GM12874 (cell line): Measurements from ENCODE around the gene JAG2.

Experiments
- TF ChIP-seq, protein P1 (sequence below): IDR thresholded peaks from 2 replicates; pipeline ENCODE4 v1.5.1; 2011; ENCODE audit warnings: low read depth, mild to moderate bottlenecking, control low read depth, low read length, moderate library complexity; ENCODE audit not compliant: insufficient read depth

Gene JAG2

DNA sequence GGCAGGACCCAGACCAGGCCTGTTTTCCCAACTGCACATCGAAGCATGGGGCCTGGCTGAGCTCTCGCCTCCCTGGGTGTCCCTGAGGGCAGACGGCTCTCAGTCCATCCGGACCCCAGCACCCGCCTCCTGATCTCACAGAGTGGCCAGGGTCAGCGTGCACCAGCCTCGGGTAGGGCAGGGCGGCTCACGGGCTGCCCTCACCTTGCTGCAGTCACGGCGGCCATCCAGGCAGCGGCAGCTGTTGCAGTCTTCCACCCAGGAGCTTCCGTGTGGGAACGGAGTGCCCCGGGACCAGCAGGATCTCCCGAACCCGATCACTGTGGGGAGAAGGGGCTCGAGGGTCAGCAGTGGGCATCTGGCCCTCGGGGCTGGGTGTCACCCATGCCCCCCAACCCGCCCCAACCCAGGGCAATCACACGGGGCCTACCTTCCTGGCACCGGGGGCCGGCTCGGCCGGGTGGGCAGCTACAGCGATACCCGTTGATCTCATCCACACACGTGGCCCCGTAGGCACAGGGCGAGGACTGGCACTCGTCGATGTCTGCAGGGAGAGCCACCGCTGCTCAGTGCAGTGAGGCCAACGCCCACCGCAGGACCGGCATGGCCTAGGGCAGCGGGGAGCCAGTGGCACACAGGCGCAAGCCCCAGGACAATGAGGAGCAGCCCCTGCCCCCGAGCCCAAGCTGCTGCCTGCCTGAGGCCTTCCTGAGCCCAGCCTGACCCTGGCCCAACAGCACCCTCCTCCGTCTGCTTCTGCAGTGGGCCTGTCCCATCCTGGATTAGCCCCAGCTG, 22.2 kb downstream of the JAG2 start:
- TF ChIP-seq, protein P1, sequence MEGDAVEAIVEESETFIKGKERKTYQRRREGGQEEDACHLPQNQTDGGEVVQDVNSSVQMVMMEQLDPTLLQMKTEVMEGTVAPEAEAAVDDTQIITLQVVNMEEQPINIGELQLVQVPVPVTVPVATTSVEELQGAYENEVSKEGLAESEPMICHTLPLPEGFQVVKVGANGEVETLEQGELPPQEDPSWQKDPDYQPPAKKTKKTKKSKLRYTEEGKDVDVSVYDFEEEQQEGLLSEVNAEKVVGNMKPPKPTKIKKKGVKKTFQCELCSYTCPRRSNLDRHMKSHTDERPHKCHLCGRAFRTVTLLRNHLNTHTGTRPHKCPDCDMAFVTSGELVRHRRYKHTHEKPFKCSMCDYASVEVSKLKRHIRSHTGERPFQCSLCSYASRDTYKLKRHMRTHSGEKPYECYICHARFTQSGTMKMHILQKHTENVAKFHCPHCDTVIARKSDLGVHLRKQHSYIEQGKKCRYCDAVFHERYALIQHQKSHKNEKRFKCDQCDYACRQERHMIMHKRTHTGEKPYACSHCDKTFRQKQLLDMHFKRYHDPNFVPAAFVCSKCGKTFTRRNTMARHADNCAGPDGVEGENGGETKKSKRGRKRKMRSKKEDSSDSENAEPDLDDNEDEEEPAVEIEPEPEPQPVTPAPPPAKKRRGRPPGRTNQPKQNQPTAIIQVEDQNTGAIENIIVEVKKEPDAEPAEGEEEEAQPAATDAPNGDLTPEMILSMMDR: no peak

DNA sequence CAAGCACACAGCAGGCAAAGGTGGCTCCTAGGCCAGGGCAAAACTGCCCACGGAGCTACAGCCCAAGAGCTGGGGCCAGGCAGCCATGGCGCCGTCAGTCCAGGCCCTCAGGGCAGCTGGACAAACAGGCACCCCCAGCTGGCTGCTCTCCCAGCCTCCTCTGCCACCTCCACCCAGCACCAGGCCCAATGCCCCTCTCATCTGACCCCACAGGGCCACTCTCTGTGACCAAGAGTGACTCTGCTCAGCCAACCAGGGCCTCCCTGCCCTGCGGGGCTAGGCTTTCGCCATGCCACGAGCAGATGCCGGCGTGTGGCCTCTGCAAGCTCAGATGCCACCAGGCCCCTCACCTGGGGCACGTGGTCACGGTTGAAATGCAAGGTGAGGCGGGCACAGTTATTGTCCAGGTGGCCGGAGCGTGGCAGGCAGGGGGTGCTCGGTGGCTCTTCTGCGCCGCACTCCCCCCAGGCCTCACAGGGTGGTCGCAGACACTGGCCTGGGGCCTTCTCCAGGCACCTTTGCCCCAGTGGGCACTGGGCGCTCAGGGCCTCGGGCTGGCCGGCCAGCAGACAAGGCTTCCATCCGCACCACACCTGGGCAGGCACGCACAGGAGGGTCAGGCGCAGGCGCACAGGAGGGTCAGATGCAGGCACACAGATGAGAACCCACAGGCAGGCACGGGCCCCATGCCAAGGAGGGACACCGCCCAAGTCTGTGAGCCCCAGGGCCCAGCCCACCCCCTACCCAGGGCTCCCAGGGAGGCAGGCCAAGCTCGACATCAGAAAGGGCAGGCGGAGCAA, 23.0 kb downstream of the JAG2 start:
- TF ChIP-seq, protein P1: no peak

DNA sequence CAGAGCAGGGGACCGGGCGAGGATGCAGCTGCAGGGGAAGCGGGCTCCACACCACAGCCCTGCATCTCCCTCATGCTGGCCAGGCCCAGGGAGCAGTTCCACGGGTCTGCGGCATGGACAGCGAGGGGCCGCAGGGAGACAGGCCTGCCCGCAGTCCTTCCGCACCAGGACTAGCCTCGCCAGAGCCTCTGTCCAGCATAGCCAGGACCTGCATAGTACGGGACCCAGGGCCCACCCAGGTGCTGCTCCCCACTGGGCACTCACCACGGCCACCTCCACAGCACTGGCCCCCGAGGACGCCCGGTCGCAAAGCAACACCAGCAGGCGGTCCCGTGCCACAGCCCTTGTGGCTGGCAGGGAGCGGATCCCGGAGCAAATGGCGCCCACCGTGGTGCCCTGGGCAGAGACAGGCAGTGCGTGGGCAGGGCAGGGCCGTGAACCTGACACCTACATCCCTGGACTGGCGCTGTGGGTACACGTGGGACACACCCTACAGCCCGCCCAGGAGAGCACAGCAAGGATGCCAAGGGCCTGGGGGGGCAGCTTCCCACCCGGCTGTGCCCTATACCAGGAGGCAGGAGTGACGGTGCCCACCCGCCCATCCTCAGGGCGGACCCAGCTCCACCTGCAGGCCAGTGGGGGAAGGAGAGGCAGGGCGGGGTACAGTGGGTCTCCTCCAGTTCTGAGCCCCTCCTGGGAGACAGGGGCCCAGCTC, 23.8 kb downstream of the JAG2 start:
- TF ChIP-seq, protein P1: no peak

DNA sequence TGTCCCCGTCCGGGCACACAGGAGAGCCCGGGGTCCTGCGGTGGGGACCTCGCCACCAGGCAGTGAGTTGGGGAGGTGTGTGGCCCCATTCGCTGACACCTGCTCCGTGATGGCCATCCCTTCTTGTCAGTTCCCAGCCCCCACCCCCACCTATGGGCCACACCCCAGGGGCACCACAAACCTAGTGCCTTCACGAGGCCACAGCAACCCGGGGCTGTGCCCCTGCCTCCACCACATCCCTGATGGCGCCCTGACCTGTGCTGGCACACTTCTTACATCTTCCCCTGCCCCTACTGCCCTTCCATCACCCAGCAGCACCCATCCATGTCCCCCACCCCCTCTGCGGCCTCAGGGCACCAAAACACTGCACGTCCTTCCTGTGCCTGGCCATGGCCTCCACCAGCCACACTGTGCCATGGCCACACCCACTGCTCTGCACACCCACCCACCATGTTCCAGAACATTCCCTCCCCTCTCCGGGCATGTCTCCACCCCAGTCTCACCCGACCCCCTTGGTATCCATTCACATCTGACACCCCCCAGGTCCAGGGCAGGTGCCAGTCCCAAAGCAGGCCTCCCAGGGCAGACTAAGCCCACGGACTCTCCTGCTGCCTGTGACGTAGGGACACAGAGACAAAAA, 24.4 kb downstream of the JAG2 start:
- TF ChIP-seq, protein P1: no peak

DNA sequence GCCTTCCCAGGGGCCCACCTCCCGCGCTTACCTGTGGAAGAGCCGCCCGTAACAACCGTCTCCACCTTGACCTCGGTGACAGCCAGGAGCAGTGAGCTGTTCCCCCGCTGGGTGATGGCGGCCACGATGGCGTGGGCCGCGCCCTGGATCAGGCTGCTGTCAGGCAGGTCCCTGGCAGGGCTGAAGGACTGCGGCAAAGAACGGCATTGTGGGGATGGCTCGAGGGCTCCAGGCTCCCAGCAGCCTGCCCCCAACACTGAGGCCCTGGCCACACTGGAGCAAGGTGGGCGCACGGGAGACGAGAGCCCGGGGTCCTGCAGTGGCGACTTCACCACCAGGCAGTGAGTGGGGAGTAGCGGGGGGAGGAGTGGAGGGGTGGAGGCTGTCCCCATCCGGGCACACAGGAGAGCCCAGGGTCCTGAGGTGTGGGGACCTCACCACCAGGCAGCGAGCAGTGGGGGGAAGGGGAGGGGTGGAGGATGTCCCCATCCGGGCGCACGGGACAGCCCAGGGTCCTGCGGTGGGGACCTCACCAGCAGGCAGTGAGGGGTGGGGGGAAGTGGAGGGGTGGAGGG, 25.0 kb downstream of the JAG2 start:
- TF ChIP-seq, protein P1: no peak

DNA sequence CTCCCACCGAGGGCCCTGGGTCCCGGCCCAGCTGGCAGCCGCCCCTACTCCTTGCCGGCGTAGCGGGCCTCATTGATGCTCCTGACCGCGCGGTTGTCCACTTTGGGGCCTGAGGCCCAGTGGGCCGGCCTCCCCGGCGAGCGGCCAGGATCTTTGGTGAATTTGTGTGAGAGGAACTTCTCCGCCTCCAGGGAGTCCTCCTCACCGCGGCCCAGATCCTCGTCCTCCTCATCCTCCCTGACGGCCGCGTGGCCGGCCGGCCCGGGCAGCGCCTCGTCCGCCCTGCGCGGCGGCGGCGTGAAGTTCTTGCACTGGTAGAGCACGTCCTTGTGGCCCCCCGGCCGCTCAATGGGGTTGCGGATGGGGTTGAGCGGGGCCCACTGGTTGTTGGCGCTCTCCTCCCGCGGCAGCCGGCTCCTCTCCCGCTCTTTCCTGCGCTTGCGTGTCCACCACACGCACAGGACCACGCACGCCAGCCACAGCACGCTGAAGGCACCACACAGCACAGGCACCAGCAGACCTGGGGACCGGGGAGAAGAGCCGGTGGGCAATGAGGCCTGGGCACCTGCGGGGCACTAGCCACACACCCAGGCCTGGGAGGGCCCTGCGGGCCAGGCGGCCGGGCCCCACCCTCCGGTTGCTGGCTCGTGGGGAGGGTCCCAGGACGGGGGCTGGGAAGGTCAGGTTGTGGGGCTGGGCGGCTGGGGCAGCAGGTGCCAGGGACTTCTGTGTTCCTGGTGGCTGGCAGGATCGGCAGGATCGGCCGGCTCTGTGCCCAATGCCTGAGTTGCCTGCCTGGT, 25.7 kb downstream of the JAG2 start:
- TF ChIP-seq, protein P1: no peak
